ENCODE measurements around the gene ABHD12B. TPM values are rescaled to one million over a fixed set of nuclear protein-coding genes. Genes with fewer than 3 reads are reported as not detected.
A peak's percentile ranks its signal among the peaks of the same experiment; 100 is the strongest.

Gene ABHD12B
- total RNA-seq, 4 donors from 2014 or later: not detected

DNA sequence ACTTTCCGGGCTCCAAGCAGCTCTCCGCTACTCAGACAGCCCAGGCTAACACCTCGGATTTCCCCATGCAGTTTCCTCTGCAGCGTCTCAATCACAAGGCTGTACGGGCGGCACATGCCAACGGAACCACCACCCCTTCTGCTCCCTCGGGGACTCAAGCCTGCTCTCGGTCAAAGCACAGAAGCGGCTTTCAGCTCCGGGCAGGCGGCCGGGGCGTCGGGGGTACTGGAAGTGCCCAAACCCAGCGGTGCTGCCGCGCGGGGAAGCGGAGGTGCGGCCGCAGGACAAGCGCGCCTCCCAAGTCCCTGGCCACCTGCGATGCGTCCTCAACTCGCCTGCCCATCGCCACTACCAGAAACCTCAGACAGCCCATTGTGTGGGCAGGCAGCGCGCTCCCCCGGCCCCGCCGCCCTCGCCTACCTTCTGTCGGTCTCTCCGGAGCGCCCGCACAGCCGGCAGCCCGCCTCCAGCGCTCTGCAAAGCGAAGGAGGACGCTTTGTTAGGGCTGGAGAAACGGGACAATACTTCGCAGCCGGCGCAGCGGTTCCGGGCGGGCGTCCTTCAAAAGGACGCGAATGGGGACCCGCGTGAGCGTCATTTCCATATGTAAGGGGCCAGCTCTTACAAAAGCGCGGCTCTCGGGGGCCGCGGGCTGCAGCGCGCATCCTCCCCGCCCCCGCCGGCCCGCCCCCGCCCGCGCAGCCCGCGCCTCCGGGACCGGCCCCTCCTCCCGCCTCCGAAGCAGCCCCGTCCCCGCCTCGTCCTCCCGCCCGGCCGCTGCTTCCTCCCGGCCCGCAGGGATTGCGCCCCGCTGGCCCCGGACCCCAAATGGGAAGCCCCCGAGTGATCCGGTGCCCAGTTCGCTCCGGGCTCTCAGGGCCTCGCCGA is 41.6 kb upstream of the ABHD12B start:
- 0% methylated on average over 6 of the region's 93 CpGs; no CpG with 5 or more reads in 1 of the 2 donors for WGBS, 2 donors (ENCODE audit: low coverage in 1 of 2)

DNA sequence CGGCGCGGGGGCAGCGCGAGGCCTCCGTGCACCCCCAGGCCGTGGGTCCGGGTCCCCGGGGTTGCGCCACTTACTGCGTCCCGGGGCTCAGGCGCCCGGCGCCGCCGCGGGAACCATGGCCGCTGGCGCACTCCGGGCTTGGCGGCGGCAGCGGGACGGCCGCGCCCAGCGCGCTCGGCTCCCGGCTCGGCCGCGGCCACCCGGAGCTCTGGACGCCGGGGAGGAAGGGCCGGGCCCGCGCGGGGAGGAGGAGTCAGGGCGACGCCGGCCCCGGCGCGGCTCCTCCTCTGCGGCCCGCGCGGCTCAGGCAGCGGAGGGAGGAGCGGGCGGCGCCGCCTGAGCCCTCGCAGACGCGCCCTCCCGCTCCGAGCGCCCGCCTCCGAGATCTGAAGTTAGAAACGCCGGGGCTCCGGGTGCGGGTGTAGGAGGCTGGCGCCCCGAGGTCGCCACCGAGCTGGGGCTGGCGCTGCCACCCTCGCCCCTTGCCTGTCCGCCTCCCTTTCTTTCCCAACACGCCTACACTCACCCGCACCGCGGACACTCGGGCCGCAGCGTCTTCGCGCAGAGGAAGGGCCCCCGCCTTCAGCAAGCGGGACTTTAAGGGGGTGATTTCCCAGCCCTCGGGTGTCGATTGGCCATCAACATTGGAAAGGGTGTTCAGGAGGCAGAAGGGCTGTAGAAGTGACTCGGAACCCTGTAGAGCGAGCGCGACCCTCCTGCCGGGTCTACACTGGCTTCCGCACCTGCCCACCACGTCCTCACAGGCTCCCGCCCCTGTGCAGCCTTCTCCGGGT is 40.7 kb upstream of the ABHD12B start, which contains the start of gene NIN:
TSS of gene NIN (minus strand) at position 231 of the 794 bp plus-strand sequence. CDS start 9,106 bp downstream, outside the sequence.
- TF ChIP-seq EP300 (IDR thresholded peaks at IDR 0.05): no peak
- peak; percentile 24 for TF ChIP-seq POLR2AphosphoS5 (IDR thresholded peaks at IDR 0.05)
- no peak for TF ChIP-seq CTCF (IDR thresholded peaks at IDR 0.05)
- peak; percentile 42 to 68 for TF ChIP-seq POLR2A (IDR thresholded peaks at IDR 0.05)
- peak; percentile 98 for ATAC-seq
- no peaks in the 10 kb centered on the region for H3K9me3 ChIP-seq
- peak within 1 kb of the TSS; percentile 65 to 96 (median 94) for H3K27ac ChIP-seq
- no peaks in the 10 kb centered on the region for H3K36me3 ChIP-seq
- no peaks in the 10 kb centered on the region for H3K27me3 ChIP-seq
- peaks cover 0 to 39% (median 7%) of the 10 kb centered on the region in 3 donors for H3K4me1 ChIP-seq
- peak within 1 kb of the TSS; percentile 77 to 98 for H3K4me3 ChIP-seq
- WGBS, 2 donors (ENCODE audit: low coverage in 1 of 2): 0% methylated on average over 1 of the region's 97 CpGs; no CpG with 5 or more reads in 1 of the 2 donors

More for the DNA sequence above, 41.6 kb upstream of the ABHD12B start:
- Histone ChIP-seq H3K27me3 (no peaks in the 10 kb centered on the region), H3K4me1 (peaks cover 0 to 41% (median 7%) of the 10 kb centered on the region in 3 donors), H3K36me3 (no peaks in the 10 kb centered on the region), H3K9me3 (no peaks in the 10 kb centered on the region), H3K27ac (peak overlapping the region; percentile 65 to 96 (median 94)), H3K4me3 (peak overlapping the region; percentile 77 to 98)
- peak; percentile 58 for ATAC-seq
- no peak for TF ChIP-seq CTCF (IDR thresholded peaks at IDR 0.05)
- TF ChIP-seq POLR2A (IDR thresholded peaks at IDR 0.05): no peak
- no peak for TF ChIP-seq EP300 (IDR thresholded peaks at IDR 0.05)
- TF ChIP-seq POLR2AphosphoS5 (IDR thresholded peaks at IDR 0.05): no peak

GRCh38 chr14:50831726-50832168 is 40.1 kb upstream of the ABHD12B start:
- H3K27me3 ChIP-seq: no peaks in the 10 kb centered on the region
- no peaks in the 10 kb centered on the region for H3K9me3 ChIP-seq
- WGBS, 2 donors (ENCODE audit: low coverage in 1 of 2): 0 to 8% methylated on average over 4 to 8 of the region's 10 CpGs
- peak overlapping the region in 3 of 4 donors; percentile 94 to 96 (median 95) for H3K27ac ChIP-seq
- H3K36me3 ChIP-seq: no peaks in the 10 kb centered on the region
- no peak for TF ChIP-seq POLR2AphosphoS5 (IDR thresholded peaks at IDR 0.05)
- TF ChIP-seq CTCF (IDR thresholded peaks at IDR 0.05): no peak
- no peak for TF ChIP-seq POLR2A (IDR thresholded peaks at IDR 0.05)
- no peak for TF ChIP-seq EP300 (IDR thresholded peaks at IDR 0.05)
- H3K4me3 ChIP-seq: peak overlapping the region; percentile 77 to 98
- H3K4me1 ChIP-seq: peaks cover 0 to 33% (median 7%) of the 10 kb centered on the region in 3 donors
- ATAC-seq: no peak

- 71 to 85% methylated on average over 5 to 6 of the region's 6 CpGs for WGBS, 2 donors (ENCODE audit: low coverage in 1 of 2)
- Histone ChIP-seq H3K27ac (no peak overlapping the region), H3K27me3 (no peaks in the 10 kb centered on the region), H3K9me3 (no peaks in the 10 kb centered on the region), H3K36me3 (no peaks in the 10 kb centered on the region), H3K4me1 (peaks cover 0 to 27% (median 7%) of the 10 kb centered on the region in 3 donors), H3K4me3 (no peak overlapping the region)
- TF ChIP-seq POLR2A (IDR thresholded peaks at IDR 0.05) (no peak), POLR2AphosphoS5 (IDR thresholded peaks at IDR 0.05) (no peak), EP300 (IDR thresholded peaks at IDR 0.05) (no peak), CTCF (IDR thresholded peaks at IDR 0.05) (no peak)
- no peak for ATAC-seq
Measured at GRCh38 chr14:50832935-50833630, 38.8 kb upstream of the ABHD12B start.

Data from gastroesophageal sphincter (tissue), 4 donors.